Stimulated activated naive CD8-positive, alpha-beta T cell treated with anti-CD3 and anti-CD28 coated beads, Interleukin-15, Interleukin-2, amounts not matched to agents 100 ng/mL and 50 ng/mL, for 24 hours (primary cell): ENCODE measurements around the gene IGSF10.

Experiments used
- H3K27ac Mint-ChIP-seq: one replicate; pipeline ENCODE4 v1.8.0; 2021; ENCODE audit warnings: mild to moderate bottlenecking, mixed read lengths
- H3K27me3 Mint-ChIP-seq: one replicate; pipeline ENCODE4 v1.8.0; 2021; ENCODE audit warnings: mixed read lengths
- H3K36me3 Mint-ChIP-seq: one replicate; pipeline ENCODE4 v1.8.0; 2021; ENCODE audit warnings: low read depth, mixed read lengths
- H3K4me1 Mint-ChIP-seq: one replicate; pipeline ENCODE4 v1.8.0; 2021; ENCODE audit warnings: low read depth, mixed read lengths
- H3K4me3 Mint-ChIP-seq: one replicate; pipeline ENCODE4 v1.8.0; 2021; ENCODE audit warnings: mild to moderate bottlenecking, mixed read lengths
- H3K9me3 Mint-ChIP-seq: one replicate; pipeline ENCODE4 v1.8.0; 2021; ENCODE audit warnings: mixed read lengths

Gene IGSF10

GRCh38 chr3:151440940-151441339 is 19.9 kb downstream of the IGSF10 start:
- H3K27ac Mint-ChIP-seq = no peak overlapping the region
- no peak overlapping the region for H3K4me3 Mint-ChIP-seq
- H3K27me3 Mint-ChIP-seq = no peaks in the 10 kb centered on the region
- H3K36me3 Mint-ChIP-seq = no peaks in the 10 kb centered on the region
- H3K9me3 Mint-ChIP-seq = no peaks in the 10 kb centered on the region
- no peaks in the 10 kb centered on the region for H3K4me1 Mint-ChIP-seq

- Mint-ChIP-seq H3K9me3 (no peaks in the 10 kb centered on the region), H3K4me3 (no peak overlapping the region), H3K27me3 (no peaks in the 10 kb centered on the region), H3K4me1 (no peaks in the 10 kb centered on the region), H3K36me3 (no peaks in the 10 kb centered on the region), H3K27ac (no peak overlapping the region)
These were observed 21.2 kb downstream of the IGSF10 start for GRCh38 chr3:151439652-151440125.

- Mint-ChIP-seq H3K9me3 (no peaks in the 10 kb centered on the region), H3K27ac (no peak overlapping the region), H3K4me1 (no peaks in the 10 kb centered on the region)
These were observed 23.0 kb downstream of the IGSF10 start for GRCh38 chr3:151437906-151438305.

GRCh38 chr3:151436675-151437446 is 24.0 kb downstream of the IGSF10 start:
- Mint-ChIP-seq H3K27ac (no peak overlapping the region), H3K36me3 (no peaks in the 10 kb centered on the region), H3K4me3 (no peak overlapping the region), H3K9me3 (no peaks in the 10 kb centered on the region), H3K4me1 (no peaks in the 10 kb centered on the region), H3K27me3 (no peaks in the 10 kb centered on the region)

More at GRCh38 chr3:151437906-151438305, 23.0 kb downstream of the IGSF10 start:
- Mint-ChIP-seq H3K4me3 (no peak overlapping the region), H3K36me3 (no peaks in the 10 kb centered on the region), H3K27me3 (no peaks in the 10 kb centered on the region)

GRCh38 chr3:151434151-151434890 is 26.5 kb downstream of the IGSF10 start:
- Mint-ChIP-seq H3K27ac (no peak overlapping the region), H3K4me1 (no peaks in the 10 kb centered on the region), H3K36me3 (no peaks in the 10 kb centered on the region), H3K27me3 (no peaks in the 10 kb centered on the region), H3K9me3 (no peaks in the 10 kb centered on the region), H3K4me3 (no peak overlapping the region)

GRCh38 chr3:151432616-151433372 is 28.1 kb downstream of the IGSF10 start:
- H3K4me3 Mint-ChIP-seq = no peak overlapping the region
- H3K4me1 Mint-ChIP-seq = no peaks in the 10 kb centered on the region
- no peaks in the 10 kb centered on the region for H3K36me3 Mint-ChIP-seq
- H3K27ac Mint-ChIP-seq = no peak overlapping the region
- H3K9me3 Mint-ChIP-seq = no peaks in the 10 kb centered on the region
- no peaks in the 10 kb centered on the region for H3K27me3 Mint-ChIP-seq

GRCh38 chr3:151431940-151432339 is 28.9 kb downstream of the IGSF10 start:
- Mint-ChIP-seq H3K9me3 (no peaks in the 10 kb centered on the region), H3K36me3 (no peaks in the 10 kb centered on the region), H3K4me1 (no peaks in the 10 kb centered on the region), H3K4me3 (no peak overlapping the region), H3K27ac (no peak overlapping the region), H3K27me3 (no peaks in the 10 kb centered on the region)

GRCh38 chr3:151430821-151431484 is 29.9 kb downstream of the IGSF10 start:
- Mint-ChIP-seq H3K36me3 (no peaks in the 10 kb centered on the region), H3K27me3 (no peaks in the 10 kb centered on the region), H3K4me1 (peaks cover 3% of the 10 kb centered on the region), H3K4me3 (no peak overlapping the region), H3K27ac (no peak overlapping the region), H3K9me3 (no peaks in the 10 kb centered on the region)

- Mint-ChIP-seq H3K36me3 (no peaks in the 10 kb centered on the region), H3K4me3 (no peak overlapping the region), H3K9me3 (no peaks in the 10 kb centered on the region), H3K4me1 (peaks cover 3% of the 10 kb centered on the region), H3K27ac (no peak overlapping the region), H3K27me3 (peaks cover 4% of the 10 kb centered on the region)
These were observed 32.5 kb downstream of the IGSF10 start for GRCh38 chr3:151428386-151428785.

GRCh38 chr3:151426341-151426657 is 34.6 kb downstream of the IGSF10 start:
- Mint-ChIP-seq H3K36me3 (no peaks in the 10 kb centered on the region), H3K4me1 (peaks cover 3% of the 10 kb centered on the region), H3K27ac (no peak overlapping the region), H3K9me3 (no peaks in the 10 kb centered on the region), H3K27me3 (peaks cover 4% of the 10 kb centered on the region), H3K4me3 (no peak overlapping the region)

- peaks cover 4% of the 10 kb centered on the region for H3K27me3 Mint-ChIP-seq
- peaks cover 3% of the 10 kb centered on the region for H3K4me1 Mint-ChIP-seq
- no peaks in the 10 kb centered on the region for H3K9me3 Mint-ChIP-seq
- no peaks in the 10 kb centered on the region for H3K36me3 Mint-ChIP-seq
- H3K27ac Mint-ChIP-seq = no peak overlapping the region
- H3K4me3 Mint-ChIP-seq = no peak overlapping the region
These were observed 35.1 kb downstream of the IGSF10 start for GRCh38 chr3:151425627-151426340.

- Mint-ChIP-seq H3K27ac (no peak overlapping the region), H3K4me1 (peaks cover 3% of the 10 kb centered on the region), H3K36me3 (no peaks in the 10 kb centered on the region), H3K9me3 (no peaks in the 10 kb centered on the region), H3K27me3 (peaks cover 4% of the 10 kb centered on the region), H3K4me3 (no peak overlapping the region)
These were observed 37.8 kb downstream of the IGSF10 start for GRCh38 chr3:151423091-151423490.

GRCh38 chr3:151421938-151422337 is 38.9 kb downstream of the IGSF10 start:
- no peaks in the 10 kb centered on the region for H3K9me3 Mint-ChIP-seq
- H3K4me1 Mint-ChIP-seq = peaks cover 3% of the 10 kb centered on the region
- no peaks in the 10 kb centered on the region for H3K36me3 Mint-ChIP-seq
- H3K27me3 Mint-ChIP-seq = peaks cover 4% of the 10 kb centered on the region
- H3K4me3 Mint-ChIP-seq = no peak overlapping the region
- H3K27ac Mint-ChIP-seq = no peak overlapping the region

GRCh38 chr3:151419806-151420205 is 41.1 kb downstream of the IGSF10 start:
- no peaks in the 10 kb centered on the region for H3K27me3 Mint-ChIP-seq
- no peak overlapping the region for H3K27ac Mint-ChIP-seq
- no peaks in the 10 kb centered on the region for H3K36me3 Mint-ChIP-seq
- H3K4me1 Mint-ChIP-seq = no peaks in the 10 kb centered on the region
- no peaks in the 10 kb centered on the region for H3K9me3 Mint-ChIP-seq
- no peak overlapping the region for H3K4me3 Mint-ChIP-seq
